Femur (tissue), 1 donor: ENCODE measurements around the gene MTCP1.

Source experiments
- DNase-seq: peaks from one replicate; pipeline ENCODE4 v3.0.0-alpha.2; 2017

Gene MTCP1, protein sequence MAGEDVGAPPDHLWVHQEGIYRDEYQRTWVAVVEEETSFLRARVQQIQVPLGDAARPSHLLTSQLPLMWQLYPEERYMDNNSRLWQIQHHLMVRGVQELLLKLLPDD

DNA sequence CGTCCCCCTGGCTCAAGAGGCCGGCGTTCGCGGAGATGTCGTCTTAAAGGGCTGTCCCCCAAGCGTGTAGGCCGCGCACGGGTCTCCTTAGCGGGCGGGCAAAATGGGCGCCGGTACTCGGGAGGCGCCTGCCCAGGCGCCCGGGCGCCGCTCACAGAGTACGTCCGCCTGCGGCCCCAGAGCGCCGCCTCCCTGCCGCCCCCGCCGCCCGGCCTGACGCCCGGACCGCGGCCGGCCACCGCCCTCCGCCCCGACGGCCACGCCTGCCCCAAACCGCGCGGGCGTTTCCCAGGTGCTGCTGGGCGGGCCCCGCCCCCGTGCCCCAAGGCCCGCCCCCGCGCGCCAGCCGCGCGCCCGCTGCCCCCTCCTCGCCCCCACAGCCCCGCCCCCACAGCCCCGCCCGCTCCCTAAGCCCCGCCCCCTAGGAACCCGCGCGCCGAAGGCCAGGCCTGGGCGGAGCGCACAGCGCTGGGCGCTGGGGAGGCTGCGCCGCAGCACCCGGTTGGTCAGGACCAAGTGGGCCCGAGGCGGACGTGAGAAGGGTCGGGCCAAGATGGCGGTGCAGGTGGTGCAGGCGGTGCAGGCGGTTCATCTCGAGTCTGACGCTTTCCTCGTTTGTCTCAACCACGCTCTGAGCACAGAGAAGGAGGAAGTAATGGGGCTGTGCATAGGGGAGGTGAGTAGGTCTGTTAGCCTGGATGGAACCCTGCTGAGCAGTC lies at the start of gene MTCP1, which contains the start of the genes BRCC3 and CMC4:
MTCP1 (minus strand) TSS at position 162 of the 719 bp plus-strand sequence. CDS start 5,126 bp downstream, outside the sequence.
BRCC3 (plus strand) TSS at position 534 of the 719 bp plus-strand sequence; CDS start at position 554, 20 bp downstream.
CMC4 (minus strand) TSS at position 162 of the 719 bp plus-strand sequence. CDS start 7,113 bp downstream, outside the sequence.
- DNase-seq: peak; percentile 88

- DNase-seq: no peak
These were observed 44.4 kb upstream of the MTCP1 start for GRCh38 chrX:155115174-155115819.

- DNase-seq: no peak
These were observed 42.2 kb upstream of the MTCP1 start for GRCh38 chrX:155113097-155113496.

DNA sequence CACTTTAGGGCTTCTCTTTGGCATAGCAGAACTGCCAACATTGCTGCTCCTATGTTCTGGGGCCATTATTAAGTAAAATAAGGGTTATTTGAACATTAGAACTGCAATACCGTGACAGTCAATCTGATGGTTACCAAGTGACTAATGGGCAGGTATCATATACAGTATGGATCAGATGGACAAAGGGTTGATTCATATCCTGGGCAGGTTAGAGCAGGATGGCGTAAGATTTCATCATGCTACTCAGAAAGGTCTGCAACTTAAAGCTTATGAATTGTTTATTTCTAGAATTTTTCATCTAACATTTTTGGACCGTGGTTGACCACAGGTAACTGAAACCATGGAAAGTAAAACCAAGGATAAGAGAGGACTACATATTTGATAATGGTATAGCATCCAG lies 41.2 kb upstream of the MTCP1 start:
- no peak for DNase-seq

GRCh38 chrX:155108427-155108826 lies 37.5 kb upstream of the MTCP1 start:
- DNase-seq: no peak

DNA sequence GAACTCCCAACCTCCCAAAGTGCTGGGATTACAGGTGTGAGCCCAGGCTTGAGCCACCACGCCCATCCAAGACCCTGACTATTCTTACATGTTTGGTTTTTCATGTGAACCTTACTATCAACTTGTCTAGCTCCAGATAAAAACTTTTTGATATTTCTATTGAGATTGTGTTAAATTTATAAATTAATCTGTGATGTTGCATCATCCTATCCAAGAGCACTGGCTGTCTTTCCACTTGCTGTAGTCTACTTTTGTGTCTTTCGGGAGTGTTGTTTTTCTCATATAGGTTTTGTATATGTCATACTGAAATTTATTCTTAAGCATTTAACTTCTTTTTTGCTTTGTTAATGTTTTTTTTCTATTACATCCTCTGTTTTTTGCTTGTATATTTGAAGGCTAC lies 35.0 kb upstream of the MTCP1 start:
- DNase-seq: no peak

GRCh38 chrX:155094468-155095061 lies 23.6 kb upstream of the MTCP1 start:
- no peak for DNase-seq

- no peak for DNase-seq
These were observed 16.2 kb upstream of the MTCP1 start for GRCh38 chrX:155086961-155087735.

GRCh38 chrX:155086202-155086840 lies 15.4 kb upstream of the MTCP1 start:
- no peak for DNase-seq

DNA sequence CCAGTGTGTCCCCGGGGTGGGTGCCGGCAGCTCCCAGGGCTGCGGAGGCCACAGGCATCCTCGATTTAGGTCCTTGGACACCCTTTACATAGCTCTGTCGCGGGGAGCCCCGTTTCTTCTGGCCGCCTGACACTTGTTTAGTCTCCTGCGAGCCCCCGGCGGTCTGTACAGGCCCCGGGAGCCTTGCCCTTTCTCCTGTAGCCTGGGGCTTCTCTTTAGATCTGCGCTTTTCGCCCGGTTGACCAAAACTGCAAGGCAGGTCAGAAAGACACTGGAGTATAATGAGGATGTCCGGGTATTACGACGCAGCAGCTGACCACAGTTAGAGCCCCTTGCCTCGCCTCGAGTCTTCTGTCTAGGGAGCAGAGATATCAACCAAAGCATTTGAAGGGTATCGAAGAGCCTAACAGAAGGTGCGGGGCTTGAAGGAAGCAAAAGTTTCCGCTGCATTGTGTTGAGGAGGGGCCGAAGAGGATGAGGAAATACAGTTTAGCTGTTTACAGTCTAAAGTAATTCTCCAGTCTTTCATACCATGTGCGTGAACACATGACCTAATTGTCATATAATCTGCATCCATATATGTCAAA lies 851 bp upstream of the MTCP1 start:
- no peak for DNase-seq

DNA sequence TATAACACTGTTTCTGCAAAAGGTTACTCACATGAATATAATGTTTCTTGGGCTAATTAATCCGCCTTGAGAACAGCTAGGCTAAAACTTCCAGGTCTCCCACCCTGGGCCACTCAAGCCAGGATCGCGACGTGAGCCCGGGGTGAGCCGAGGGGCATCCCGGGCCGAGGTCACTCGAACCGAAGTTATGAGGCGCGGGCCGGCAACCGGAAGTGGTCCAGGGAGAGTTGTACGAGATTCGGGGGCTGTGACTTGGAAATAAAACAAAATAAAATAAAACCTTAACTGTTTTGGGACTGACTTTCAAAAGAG lies 317 bp downstream of the MTCP1 start:
- no peak for DNase-seq

GRCh38 chrX:155070038-155070437 lies 898 bp downstream of the MTCP1 start:
- DNase-seq: no peak

DNA sequence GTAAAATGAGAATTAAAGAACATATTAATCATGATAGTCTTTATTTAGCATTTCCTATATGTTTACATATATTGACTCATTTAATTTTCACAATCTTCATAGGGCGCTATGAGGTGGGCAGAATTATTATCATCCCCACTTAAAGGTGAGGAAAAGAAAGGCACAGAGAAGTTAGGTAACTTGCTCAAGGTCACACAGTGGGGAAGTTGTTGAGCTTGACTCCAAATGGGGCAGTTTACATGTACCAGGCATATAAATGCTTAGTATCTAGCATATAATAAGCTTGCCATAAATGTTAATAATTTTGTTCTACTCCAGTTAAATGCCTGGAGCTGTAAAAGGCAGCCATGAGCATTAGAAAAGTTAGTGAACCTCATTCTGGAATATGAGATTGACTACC lies 1.5 kb downstream of the MTCP1 start:
- no peak for DNase-seq

GRCh38 chrX:155068165-155068564 lies 2.8 kb downstream of the MTCP1 start:
- DNase-seq: no peak

GRCh38 chrX:155065035-155065734 lies 5.8 kb downstream of the MTCP1 start:
- DNase-seq: no peak

DNA sequence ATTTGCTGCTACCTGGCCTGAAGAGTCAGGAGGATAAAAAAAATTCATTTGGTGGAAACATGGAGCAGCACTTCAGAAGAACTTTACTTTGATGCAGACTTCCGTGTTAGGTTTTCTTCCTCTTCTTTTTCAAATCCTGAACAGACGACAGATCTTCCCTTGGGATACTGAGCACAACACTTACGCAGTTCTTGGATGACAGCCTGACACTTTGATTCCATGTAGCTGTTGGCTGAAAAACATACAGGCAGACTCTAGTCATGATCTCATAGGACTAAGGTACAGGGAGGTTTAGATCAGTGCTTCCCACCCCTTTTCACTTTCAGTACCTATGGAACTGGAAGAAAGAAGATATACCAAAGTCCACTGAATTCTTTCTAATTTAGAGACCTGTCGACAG lies 9.2 kb downstream of the MTCP1 start:
- no peak for DNase-seq

- peak; percentile 66 for DNase-seq
These were observed 13.8 kb downstream of the MTCP1 start for GRCh38 chrX:155056877-155057792.

GRCh38 chrX:155056471-155056870 lies 14.5 kb downstream of the MTCP1 start:
- DNase-seq: no peak

DNA sequence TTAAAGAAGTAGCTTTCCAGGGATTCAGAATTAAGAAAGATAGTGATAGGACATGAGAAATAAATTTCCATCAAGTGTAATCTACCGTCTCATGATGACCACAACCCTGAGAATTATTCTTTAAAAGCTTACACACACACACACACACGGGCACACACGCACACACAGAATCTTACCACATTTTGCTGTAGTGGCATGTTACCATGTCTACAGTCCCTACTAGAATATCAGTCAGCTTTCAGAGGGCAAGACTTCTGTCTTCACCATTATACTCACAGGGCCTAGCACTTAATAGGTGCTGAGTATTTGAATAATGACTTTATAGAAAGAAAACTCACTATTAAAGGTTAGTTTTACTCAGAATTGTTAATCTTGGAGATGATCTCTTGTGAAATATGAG lies 15.4 kb downstream of the MTCP1 start:
- no peak for DNase-seq

DNA sequence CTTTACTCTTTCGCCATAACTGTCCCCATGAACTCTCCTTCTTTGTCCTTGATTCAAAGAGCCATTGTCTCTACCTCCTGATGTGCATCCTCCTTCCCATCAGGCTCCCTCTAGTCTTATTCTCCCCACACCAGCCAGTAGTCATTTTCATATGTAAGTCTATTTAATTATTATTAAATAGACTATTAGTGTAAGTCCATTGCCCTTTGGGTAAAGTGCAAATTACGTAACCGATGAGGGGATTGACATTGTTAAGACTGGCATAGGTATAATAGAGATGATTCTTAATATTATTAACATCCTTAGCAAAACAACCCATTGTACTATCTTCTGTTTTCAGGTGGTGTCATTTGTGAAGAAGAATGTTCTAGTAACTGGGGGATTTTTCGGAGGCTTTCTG lies 16.7 kb downstream of the MTCP1 start:
- DNase-seq: no peak
